ENCODE results near the gene AHCYL2. TPM values are rescaled to one million over a fixed set of nuclear protein-coding genes. Genes with fewer than 3 reads are reported as not detected.
"Not testable (repeated sequence)": the region's sequence is repeated elsewhere in the genome, so short reads cannot be mapped to it uniquely, and the experiment has no call there.

The AHCYL2 gene
- polyA plus RNA-seq, 10 donors, result 10.6 to 19.7 (median 15.6) TPM

DNA sequence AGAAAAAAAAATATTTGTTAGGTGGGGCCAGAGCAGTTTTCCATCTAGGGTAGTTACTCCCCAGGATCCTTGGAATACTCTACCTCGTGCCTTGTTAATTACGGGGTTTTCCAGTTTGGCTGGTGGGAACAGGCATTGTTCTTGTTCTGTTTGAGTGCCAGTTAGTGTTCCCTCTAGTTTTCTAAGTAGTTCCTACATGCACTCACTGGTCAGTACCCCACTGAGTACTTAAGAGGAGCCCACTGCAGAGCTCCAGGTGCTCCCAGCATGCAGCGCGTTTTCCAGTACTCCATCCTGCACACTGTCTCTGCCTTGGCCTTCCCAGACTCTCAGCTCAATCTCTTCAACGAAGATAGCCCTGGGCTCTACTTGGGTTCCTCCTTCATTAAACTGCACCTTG is 58.0 kb downstream of the AHCYL2 start:
- no peak for DNase-seq

DNA sequence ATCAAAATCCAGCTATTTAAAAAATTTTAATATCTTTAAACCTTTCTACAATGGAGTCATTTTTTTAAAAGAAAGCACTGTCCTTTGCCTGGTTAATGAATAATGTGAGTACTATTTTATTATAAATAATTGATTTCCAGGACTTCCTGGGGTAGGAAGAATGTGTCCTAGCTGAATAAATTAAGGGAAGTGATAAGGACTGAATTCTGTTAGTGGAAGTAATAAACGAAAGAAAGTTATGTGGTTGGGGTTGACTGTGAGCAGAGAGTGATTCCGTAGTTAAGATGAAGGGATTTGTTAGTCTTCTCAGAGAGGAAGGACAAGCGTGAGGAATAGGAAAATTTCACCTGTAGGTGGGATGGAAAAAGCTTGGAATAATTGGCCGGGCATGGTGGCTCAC is 59.1 kb downstream of the AHCYL2 start:
- no peak for DNase-seq

DNA sequence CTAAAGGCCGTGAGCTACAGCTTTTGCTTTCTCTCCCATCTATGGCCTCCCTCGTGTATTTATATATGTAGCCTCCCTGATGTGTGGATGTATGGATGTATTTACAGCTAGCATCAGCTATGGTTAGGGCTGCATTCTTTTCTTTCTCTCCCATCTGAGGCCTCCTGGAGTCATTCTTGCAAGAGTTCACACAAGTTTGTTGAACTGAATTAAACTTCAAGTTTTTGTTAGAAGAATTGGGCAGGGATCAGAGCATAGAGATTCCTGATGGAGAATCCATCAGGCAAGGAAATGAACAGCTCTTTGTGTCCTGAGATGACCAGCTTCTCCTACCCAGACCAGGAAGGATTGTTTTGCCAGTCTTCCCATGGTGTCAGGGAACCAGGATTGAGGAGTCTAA is 60.3 kb downstream of the AHCYL2 start:
- DNase-seq, result peak in 1 of 3 donors; percentile 60

DNA sequence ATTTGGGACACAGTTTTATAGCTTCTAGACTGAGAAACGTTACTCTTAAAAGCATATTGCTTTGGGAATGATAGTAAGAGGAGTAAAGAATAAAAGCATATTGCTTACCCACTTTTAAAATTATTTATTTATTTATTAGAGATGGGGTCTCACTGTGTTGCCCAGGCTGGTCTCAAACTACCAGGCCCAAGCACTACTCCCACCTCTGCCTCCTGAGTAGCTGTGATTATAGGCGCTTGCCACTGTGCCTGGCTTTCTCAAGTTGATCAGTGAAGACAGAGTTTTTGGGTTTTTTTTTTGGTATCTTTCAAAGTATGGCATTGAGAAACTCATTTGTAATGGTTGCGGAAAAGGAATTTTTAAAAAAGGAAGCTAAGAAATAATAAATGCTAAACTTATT is 68.0 kb downstream of the AHCYL2 start:
- DNase-seq, result no peak

DNA sequence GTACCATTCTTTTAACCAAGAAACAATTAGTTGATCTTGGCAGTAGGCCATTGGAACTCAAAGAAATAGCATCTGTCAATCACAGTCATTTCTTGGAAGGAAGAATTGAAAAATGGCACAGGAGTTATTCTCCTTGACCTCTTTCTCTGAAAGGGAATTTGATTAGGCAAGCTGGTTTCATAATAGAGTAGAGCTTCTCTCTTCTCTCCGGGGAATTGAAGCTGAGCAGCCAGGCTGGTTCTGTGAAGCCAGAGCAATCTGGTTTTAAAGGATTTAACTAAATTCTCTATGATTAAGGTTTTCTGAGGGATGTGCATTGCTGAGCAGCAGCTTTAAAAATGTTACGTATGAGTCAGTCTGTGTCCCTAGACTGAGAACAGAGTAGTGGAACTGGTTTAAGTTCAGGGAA is 70.2 kb downstream of the AHCYL2 start:
- DNase-seq, result peak in 2 of 3 donors; percentile 24 to 45

DNA sequence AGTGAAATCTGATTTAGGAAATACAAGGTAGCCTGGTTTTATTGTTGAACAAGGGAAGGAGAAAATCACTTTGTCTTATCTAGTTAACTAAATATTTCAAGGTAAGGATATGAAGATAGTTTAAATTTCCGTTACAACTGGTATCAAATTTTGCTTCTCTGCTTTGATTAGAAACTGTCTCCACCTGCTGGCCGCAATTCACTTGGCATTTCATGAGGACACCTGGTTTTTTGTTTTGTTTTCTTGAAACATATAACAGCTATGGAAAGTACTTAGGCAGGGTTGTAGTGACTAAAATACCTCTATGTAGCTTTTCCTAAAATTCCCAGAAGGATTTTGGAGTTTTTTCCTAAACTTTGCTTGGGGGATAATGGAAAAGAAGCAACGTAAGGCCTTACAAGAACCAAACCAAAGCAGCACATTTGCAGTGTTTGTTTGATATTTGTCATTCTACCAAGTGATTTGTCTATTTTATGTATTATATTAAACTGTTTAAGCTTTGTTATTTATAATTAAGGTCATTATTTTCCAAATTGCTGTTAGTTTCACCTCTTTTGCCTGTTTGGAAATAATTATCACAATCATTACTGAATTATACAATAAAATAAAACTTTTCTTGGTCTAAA is 73.6 kb downstream of the AHCYL2 start:
- peak in 2 of 3 donors; percentile 47 to 56 for DNase-seq

DNA sequence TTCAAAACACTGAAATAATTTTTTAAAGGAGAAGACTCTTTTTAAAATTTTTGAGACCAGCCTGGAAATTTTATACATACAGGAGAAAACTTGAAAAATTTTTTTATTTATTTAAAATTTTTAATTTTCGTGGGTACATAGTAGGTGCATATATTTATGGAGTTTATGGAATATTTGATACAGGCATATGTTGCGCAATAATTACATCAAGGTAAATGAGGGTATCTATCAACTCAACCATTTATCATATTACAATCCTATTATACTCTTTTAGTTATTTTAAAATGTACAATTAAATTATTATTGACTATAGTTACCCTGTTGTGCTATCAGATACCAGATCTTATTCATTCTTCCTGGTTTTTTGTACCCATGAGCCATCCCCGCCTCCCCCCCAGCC is 75.1 kb downstream of the AHCYL2 start:
- no peak for DNase-seq

DNA sequence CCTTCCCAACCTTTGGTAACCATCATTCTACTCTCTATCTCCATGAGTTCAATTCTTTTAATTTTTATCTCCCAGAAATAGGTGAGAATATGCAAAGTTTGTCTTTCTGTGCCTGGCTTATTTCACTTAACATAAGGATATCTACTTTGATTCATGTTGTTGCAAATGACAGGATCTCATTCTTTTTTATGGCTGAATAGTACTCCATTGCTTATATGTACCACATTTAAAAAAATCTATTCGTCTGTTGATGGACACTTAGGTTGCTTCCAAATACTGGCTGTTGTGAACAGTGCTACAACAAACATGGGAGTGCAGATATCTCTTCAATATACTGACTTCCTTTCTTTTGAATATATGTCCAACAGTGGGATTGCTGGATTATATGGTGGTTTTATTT is 75.5 kb downstream of the AHCYL2 start:
- not testable (repeated sequence) for DNase-seq

DNA sequence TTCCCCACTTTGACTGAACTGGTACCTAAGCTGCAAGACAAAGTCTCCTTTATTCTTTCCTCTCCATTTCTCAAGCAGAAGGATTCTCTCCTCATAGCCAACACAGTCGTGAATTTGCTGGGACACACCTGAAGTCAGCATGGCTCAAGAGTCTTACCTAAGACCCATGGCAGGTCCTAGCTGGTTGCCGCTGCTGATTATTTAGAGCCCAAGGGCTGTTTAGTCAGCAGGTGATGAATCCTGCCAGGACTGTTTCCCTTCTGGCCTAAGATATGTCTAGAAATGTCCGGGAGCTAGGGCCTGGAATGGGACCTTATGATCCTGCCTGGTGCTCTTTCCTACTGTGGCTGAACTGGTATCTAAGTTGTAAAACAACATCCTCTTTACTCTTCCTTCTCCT is 82.8 kb downstream of the AHCYL2 start:
- no peak for DNase-seq

DNA sequence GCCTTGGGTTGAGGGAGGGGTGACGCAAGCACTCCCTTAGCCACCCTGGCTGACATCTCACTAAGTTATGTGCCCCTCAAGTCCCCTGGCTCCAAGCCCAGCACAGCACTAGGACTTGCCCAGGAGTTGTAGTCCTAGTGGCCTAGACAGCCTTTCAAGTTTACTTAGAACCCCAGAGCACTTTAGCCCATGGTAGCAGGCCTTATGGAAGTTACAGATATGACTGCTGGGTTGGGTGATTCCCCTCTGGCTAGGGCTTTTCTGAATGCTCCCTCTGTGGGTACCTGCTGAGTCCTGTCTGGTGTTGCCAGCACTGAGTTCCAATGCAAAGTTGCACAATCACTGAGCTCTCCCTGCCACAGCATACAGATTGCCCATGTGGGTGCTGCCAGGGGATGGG is 83.2 kb downstream of the AHCYL2 start:
- no peak for DNase-seq

DNA sequence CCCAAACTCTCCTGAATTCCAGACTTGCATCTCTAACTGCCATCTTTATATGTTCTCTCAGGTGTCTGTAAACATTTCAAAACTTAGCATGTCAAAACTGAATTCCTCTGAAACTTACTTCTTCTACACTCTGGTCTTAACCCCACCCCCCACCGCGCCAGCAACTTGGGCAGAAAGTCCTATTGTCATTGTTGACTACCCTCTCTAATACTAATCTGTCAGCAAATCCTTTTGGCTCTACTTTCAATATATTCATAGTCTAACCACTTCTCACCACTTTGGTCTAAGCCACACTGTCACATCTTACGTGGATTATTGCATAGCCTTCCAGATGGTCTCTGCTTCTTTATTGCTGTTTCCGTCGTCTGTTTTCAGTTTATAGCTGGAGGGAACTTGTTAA is 86.6 kb downstream of the AHCYL2 start:
- no peak for DNase-seq

DNA sequence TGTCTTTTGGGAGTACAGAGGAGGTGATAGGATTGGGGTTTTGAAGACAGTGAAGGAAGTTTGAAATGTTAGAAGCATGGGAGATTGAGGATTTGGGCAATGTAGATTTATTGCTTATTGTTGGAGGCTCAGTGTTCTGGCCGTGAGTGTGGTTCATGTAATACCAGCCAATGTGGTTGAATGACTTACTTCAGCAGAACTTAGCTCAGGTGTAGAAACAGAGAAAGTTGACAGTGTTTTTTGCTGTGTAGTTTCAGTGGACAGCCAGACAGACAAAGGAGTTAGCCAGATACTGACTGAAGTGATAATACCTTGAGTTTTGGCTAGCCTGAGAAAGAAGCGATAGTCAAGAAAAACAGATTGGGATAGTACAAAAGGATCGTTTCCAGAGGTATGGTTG is 88.5 kb downstream of the AHCYL2 start:
- no peak for DNase-seq

DNA sequence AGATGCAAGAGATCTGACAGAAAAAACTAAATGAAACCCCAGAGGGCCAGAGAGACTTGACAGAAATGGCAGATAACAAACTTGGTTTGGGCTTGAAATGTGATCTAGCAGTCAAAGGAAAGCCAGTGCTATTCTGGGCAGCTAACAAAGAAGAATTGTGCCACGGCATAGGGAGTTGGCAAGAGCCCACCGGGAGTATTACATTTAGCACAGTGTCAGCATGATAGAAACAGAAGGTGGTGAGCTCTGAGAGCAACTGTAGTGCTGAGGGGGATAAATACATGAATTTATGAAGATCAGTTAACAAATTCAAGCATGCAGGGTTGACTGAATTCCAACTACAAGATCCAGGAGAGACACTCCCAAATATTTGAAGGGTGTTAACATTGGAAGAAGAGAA is 91.1 kb downstream of the AHCYL2 start:
- peak; percentile 55 to 66 (median 61) for DNase-seq

DNA sequence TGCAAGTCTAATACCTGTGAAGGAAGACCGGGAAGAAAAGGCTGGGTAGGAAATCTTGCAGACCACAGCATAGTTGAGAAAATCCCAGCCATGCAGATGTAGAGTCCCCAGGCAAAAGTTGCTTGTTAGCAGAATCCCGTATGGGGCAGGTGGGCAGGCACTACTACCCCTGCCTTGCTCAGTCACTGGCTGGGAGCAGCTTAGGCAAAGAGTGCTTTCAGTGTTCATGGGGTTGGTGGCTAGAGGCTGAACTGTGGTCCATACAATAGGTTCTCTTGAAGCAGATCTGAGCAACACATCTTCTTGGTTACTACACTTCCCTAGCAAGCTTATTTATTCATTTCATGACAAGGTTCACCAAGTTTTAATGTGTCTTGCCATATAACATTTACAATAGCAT is 92.6 kb downstream of the AHCYL2 start:
- no peak for DNase-seq

DNA sequence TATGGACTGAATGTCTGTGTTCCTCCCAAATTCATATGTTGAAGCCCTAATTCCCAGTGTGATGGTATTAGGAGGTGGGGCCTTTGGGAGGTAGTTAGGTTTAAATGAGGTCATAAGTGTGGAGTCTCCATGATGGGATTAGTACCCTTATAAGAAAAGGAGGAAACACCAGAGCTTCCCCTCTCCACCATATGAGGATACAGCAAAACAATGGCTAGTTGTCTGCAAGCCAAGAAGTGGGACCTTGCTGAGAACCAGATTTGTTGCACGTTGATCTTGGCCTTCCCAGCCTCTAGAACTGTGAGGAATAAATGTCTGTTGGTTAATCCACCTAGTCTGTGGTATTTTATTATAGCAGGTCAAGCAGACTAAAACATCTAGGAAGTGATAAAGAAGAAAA is 102.2 kb downstream of the AHCYL2 start:
- no peak for DNase-seq

DNA sequence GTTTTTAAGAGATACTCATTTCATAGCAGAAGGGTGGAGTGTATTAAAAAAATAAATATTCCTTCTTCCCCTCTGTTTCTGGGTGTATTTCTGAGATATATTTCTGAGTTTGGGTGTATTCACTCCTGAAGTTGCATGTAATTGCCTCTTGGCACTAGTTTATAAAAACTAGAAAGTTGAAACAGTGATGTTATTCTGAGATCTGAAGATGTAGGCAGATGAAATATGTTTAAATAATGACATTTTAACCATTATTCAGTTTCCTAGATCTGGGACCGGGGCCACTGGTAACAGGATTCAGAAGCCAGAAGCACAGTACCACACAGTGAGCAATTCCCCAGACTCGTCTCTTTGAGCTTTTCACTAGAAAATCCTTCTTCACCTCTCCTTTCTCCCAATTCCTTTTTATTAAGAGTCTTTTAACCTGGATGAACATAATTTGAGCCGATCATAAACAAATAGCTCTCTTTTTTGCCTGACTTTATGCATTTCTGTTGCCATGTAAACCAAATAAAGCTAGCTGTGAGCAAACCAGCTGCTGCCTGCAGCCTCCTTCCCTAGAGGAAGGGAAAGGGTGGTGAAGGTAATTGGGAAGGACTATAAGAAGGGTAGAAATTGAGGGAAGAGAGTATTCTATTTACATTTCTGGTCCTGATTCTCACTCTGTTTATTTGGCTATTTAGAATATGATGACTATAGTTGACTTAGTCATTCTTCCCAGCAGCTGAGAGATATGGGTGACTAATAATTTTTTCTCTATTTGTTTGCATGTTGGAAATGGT is 107.6 kb downstream of the AHCYL2 start:
- DNase-seq, result peak in 2 of 3 donors; percentile 27 to 40

DNA sequence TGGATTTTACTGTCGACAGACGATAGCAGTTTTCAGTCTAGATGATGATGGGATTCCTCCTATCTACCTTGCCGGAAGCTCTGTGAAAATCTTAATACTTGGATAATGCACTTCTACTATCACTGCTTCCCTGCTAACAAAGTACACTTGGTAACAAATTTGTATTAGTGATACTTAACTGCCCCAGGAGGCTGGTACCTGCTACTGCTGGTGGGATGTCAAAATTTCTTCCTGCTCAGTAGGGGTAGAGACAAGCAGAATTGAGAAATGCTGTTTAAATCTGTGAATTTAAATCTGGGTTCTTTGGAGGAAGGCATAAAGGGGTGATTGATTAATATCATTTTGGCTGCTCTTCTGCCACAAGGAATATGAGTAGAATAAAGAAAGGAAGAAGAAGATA is 109.6 kb downstream of the AHCYL2 start:
- DNase-seq, result no peak

DNA sequence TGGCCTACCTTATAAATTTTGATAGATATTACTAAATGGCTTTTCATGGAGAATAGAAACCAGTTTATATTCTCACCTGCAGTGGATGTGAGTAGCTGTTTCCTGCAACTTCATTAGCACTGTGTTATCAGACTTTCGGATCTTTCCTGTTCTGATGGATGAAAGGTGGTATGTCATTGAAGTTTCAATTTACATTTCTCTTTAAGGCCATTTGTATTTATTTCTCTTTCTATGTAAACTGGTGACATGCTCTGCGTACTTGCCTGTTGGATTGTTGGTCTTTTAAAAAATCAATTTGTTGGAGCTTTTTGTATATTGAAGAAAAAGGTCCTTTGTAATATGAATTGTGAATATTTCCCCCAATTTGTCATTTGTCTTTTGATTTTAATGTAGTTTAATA is 113.6 kb downstream of the AHCYL2 start:
- no peak for DNase-seq

DNA sequence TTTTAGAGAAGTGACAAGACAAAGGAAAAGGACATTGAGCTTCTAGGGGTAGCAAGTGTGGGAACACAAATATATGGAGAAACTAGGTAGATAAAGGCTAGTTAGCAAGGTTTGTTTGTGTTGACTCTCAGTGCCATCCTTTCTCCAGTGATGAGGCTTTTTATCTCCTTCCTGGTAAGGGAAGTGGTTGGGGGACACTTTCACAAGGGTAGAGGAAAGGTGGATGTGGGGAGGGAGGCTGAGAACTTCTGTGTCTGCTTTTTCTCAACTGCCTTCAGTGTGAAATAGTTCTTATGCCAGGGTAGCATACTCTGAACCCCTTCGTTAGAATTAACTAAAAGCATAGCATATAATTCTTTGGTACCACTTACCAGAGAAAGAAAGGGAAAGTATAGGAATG is 116.4 kb downstream of the AHCYL2 start:
- no peak for DNase-seq

DNA sequence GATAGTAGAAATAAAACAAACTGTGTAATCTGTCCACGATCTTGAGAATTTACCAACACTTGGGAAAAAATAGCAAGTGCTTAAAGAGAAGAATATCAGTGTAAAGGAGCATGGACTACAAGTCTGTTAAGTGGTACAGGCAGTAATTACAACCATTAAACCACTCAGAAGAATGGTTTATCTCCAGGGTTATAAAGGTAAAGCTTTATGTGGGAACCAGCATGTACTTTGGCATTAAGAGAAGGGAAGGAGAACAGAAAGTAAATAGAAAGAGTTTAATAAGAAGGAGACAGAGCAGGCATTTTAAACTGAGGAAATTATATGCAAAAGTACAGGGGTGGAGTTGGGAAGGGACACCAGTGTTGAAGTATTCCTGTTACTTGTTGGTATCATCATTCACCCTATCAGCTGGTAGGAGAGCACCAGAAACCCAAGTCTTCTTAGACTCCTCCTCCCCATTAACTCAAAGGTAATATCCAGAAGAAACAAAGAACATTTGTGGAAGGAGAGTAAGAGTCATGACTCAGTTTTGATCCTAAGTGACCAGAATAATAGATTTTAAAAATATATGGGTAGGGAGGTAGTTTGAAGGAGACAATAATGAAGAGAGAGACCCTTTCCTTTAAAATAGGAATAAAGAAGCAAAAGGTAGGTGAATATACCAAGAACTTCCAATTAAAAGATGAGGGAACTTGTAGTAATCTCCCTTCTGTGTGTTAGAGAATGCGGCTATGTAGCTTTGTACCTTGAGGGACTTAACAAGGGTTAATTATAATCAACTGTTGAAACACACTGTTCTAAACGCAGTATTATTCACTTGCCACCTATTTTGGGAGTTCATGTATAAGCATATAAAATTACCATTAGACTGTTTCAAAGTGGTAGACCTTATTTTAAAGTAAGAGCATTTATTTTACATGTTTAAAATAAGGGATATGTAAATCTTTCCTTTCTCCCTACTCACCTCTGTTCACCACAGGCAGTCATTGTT is 117.3 kb downstream of the AHCYL2 start:
- no peak for DNase-seq

DNA sequence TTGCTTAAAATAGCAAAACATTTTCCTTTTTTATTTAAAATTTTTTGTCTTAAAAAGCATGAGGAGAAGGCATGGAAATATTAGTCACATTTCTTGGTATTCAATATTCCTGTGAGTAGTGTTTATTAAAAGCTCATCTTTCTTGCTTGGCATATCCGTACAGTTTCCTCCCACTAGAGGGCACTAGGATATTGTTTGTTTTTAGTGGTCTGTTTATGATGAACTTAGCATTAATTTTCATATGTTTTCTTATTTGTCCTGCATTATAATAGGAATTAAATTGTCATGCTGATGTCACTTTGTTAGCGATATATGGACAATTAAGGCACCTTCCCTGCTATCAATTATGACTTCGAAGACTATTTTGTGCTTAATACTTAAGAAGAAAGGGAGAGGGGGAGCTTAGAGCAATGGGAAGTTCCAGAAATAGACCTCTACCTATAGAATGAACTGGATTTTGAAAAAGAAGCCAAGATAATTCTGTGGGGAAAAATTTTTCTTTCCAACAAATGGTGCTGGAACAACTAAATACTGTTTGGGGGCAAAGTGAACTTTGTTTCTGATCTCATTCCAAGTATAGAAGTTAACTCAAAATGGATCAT is 118.4 kb downstream of the AHCYL2 start:
- DNase-seq, result peak; percentile 32 to 67 (median 47)

DNA sequence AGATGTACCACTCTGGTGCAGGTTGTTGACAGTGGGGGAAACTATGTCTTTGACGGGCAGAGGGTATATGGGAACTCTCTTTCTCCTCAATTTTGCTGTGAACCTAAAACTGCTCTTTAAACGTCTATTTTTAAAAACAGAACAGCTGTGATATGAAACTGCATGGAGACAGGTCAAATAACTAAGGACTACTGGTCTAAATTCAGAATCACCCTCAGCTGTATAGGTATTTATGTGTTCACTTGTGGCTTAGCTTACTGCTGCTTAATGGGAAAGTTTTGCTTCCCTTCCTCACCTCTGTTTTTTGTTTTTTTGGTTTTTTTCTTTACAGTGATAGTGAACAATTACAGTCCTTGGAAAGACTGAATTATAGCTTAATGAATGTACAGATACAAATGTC is 122.5 kb downstream of the AHCYL2 start:
- DNase-seq, result no peak
